Stimulated activated effector memory CD8-positive, alpha-beta T cell treated with anti-CD3 and anti-CD28 coated beads, Interleukin-12 subunit alpha, Interleukin-12 subunit beta, amount 100 ng/mL, for 72 hours (primary cell): ENCODE measurements around the gene RNF111.
A peak's percentile ranks its signal among the peaks of the same experiment; 100 is the strongest.

ENCODE experiments used
- ATAC-seq: fragments of 150-1000 bp; cut with Tn5 transposase; 2 replicates; pipeline ENCODE4 v1.10.0; 2021
- DNase-seq, 2 donors: peaks; one replicate each; pipeline ENCODE4 v3.0.0; 2021 to 2022; ENCODE audit warnings: low spot score in 2 of 2
- H3K27ac Mint-ChIP-seq: one replicate; pipeline ENCODE4 v1.8.0; 2022; ENCODE audit warnings: mild to moderate bottlenecking, mixed read lengths
- H3K36me3 Mint-ChIP-seq: one replicate; pipeline ENCODE4 v1.8.0; 2022; ENCODE audit warnings: mild to moderate bottlenecking, mixed read lengths
- H3K4me1 Mint-ChIP-seq: one replicate; pipeline ENCODE4 v1.8.0; 2022; ENCODE audit warnings: mixed read lengths
- H3K4me3 Mint-ChIP-seq: one replicate; pipeline ENCODE4 v1.8.0; 2022; ENCODE audit warnings: mild to moderate bottlenecking, mixed read lengths
- H3K9me3 Mint-ChIP-seq: one replicate; pipeline ENCODE4 v1.8.0; 2022; ENCODE audit warnings: mixed read lengths

Gene RNF111

DNA sequence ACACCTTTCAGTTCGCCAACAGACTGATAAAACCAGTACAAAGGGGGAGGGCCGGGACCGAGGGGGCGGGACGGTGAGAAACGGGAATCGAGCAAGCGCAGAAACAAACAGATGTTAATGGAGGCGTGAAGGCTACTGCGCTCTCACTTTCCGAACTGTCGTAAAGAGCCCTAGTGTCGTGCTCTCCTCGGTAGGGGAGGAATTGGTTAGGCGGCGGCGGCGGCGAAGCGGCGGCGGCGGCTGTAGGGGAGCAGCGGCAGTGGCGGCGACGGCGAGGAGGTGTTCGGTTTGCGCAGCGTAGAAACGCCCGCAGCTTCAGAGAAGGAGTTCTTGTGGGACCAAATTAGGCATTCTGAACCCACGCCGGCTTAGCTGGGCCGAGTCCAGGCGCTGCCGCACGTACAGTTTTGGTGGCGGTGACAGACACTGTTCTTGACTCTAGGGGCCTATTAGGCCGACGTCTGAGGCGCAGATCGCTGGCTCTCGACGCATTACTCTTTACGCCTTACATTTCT lies at the start of gene RNF111:
TSS of gene RNF111 (plus strand) at position 173 of the 515 bp plus-strand sequence. CDS start 43,160 bp downstream, outside the sequence.
- Mint-ChIP-seq H3K4me1 (peaks cover 35% of the 10 kb centered on the region), H3K9me3 (no peaks in the 10 kb centered on the region), H3K4me3 (peak within 1 kb of the TSS; percentile 93), H3K36me3 (peaks cover 32% of the 10 kb centered on the region), H3K27ac (peak within 1 kb of the TSS; percentile 93)
- DNase-seq (peak; percentile 67 to 90), ATAC-seq (peak; percentile 94)

DNA sequence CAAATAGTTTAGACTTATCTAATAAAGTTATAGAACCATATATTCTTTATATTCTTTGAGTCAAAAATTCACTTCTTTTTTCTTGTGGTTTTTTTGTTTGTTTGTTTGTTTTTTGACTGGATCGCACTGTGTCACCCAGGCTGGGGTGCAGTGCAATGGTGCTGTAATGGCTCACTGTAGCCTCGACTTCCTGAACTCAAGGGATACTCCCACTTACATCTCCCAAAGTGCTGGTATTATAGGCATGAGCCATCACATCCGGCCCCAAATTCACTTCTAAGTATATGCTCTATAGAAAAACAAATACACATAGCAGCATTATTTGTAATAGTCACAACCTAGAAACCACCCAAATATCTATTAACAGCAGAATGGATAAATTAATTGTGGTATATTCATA lies 40.3 kb upstream of the RNF111 start:
- Mint-ChIP-seq H3K27ac (no peak overlapping the region), H3K36me3 (no peaks in the 10 kb centered on the region), H3K4me1 (no peaks in the 10 kb centered on the region), H3K4me3 (no peak overlapping the region), H3K9me3 (no peaks in the 10 kb centered on the region)
- ATAC-seq, result no peak
- no peak for DNase-seq

- Mint-ChIP-seq H3K27ac (no peak overlapping the region), H3K4me1 (no peaks in the 10 kb centered on the region), H3K9me3 (no peaks in the 10 kb centered on the region), H3K36me3 (no peaks in the 10 kb centered on the region), H3K4me3 (no peak overlapping the region)
- ATAC-seq (no peak), DNase-seq (no peak)
Observed at GRCh38 chr15:58951388-58952007, 36.0 kb upstream of the RNF111 start.

GRCh38 chr15:58952751-58953150 lies 34.7 kb upstream of the RNF111 start:
- Mint-ChIP-seq H3K4me1 (peaks cover 5% of the 10 kb centered on the region), H3K9me3 (no peaks in the 10 kb centered on the region), H3K4me3 (no peak overlapping the region), H3K36me3 (no peaks in the 10 kb centered on the region), H3K27ac (peak overlapping the region; percentile 11)
- ATAC-seq, result no peak
- DNase-seq, result no peak

DNA sequence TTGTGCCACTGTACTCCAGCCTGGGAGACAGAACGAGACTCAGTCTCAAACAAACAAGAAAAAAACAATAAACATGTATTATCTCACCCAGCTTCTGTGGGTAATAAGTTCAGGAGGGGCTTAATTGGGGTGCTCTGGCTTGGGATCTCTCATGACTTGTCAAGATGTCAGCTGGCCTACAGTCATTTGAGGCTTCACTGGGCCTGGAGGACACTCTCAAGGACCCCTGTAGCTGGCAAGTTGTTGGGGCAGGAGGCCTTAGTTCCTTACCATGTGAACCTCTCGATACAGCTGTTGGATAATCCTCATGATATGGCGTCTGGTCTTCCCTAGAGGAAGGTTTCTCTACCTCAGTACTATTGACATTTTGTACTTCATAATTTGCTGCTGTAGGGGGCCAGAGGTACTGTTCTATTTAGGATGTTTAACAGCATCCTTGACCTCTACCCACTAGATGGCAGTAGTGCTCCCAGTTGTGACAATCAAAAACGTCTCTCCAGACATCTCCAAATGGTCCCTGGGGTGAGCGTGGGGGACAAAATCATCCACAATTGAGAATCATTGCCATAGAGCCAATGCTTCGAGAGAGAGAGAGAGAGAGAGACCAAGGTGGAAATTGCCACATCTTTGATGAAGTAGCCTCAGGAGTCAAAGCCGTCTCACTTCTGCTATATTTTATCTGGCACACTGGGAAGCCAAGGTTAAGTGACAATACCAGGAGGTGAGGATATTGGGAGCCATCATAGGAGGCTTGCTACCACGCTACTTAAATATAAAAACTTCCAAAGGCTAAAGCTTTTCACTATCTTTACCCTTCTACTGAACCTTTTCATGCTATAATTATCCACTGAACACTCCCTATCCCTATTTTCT lies 30.1 kb upstream of the RNF111 start:
- Mint-ChIP-seq H3K4me1 (peaks cover 5% of the 10 kb centered on the region), H3K4me3 (no peak overlapping the region), H3K27ac (no peak overlapping the region), H3K36me3 (no peaks in the 10 kb centered on the region), H3K9me3 (no peaks in the 10 kb centered on the region)
- DNase-seq, result peak; percentile 38 to 78
- ATAC-seq, result peak; percentile 88

DNA sequence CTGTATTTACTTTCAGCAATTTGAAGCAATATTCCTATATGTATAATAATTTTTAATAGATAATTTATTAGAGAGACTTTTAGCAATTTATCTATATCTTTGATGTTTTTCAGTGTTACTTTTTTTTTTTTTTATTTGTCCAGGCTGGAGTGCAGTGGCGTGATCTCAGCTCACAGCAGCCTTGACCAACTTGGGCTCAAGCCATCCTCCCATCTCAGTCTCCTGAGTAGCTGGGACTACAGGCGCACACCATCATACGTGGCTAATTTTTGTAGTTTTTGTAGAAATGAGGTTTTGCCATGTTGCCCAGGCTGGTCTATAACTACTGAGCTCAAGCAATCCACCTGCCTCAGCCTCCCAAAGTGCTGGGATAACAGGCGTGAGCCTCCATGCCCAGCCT lies 28.7 kb upstream of the RNF111 start:
- H3K4me1 Mint-ChIP-seq, result peaks cover 5% of the 10 kb centered on the region
- DNase-seq, result no peak
- no peak overlapping the region for H3K4me3 Mint-ChIP-seq
- H3K27ac Mint-ChIP-seq, result no peak overlapping the region
- no peaks in the 10 kb centered on the region for H3K36me3 Mint-ChIP-seq
- no peak for ATAC-seq
- no peaks in the 10 kb centered on the region for H3K9me3 Mint-ChIP-seq

DNA sequence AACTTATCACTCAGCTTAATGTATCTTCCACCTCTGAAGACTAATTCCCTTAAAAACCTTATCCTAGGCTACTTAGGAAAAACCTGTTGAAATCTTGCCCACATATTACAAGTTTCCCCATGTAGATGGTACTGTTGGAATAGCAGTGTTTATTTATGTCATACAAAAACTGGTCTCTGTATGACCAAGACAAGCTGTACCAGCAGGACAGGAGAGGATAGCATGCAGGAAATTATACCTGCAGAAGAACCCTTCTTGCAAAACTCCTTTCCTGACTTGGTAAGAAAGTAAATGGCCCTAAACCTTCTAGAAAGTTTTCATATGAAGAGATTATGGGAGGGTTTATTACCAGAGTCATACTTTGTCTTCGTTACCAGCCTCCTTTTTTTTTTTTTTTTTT lies 25.3 kb upstream of the RNF111 start:
- ATAC-seq (no peak), DNase-seq (no peak)
- Mint-ChIP-seq H3K4me1 (peaks cover 13% of the 10 kb centered on the region), H3K4me3 (no peak overlapping the region), H3K9me3 (no peaks in the 10 kb centered on the region), H3K27ac (no peak overlapping the region), H3K36me3 (no peaks in the 10 kb centered on the region)

GRCh38 chr15:58962662-58963565 lies 24.5 kb upstream of the RNF111 start:
- no peak for DNase-seq
- H3K9me3 Mint-ChIP-seq, result no peaks in the 10 kb centered on the region
- no peak overlapping the region for H3K27ac Mint-ChIP-seq
- H3K36me3 Mint-ChIP-seq, result no peaks in the 10 kb centered on the region
- no peak for ATAC-seq
- H3K4me3 Mint-ChIP-seq, result no peak overlapping the region
- H3K4me1 Mint-ChIP-seq, result peaks cover 8% of the 10 kb centered on the region

- Mint-ChIP-seq H3K27ac (no peak overlapping the region), H3K9me3 (no peaks in the 10 kb centered on the region), H3K4me3 (no peak overlapping the region), H3K4me1 (peaks cover 8% of the 10 kb centered on the region), H3K36me3 (no peaks in the 10 kb centered on the region)
- ATAC-seq (peak; percentile 81), DNase-seq (no peak)
Observed at GRCh38 chr15:58966698-58967097, 20.8 kb upstream of the RNF111 start.

DNA sequence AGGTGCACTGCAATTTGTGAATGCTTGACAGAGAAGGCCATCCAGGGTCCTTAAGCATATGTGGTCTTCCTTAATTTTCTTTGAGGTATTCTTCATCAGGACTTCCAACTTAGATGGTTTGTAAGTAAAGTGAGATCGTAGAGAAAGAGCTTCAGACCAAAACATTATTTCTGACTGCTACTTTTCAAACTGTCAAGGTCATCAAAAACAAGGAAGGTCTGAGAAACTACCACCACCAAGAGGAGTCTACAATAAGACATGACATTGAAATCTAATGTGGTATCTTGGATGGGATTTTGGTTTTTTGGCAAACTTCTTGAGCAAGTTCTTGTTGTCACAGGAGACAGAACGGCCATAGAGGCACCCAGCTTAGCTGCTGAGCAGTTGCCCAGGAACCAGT lies 20.0 kb upstream of the RNF111 start:
- Mint-ChIP-seq H3K9me3 (no peaks in the 10 kb centered on the region), H3K36me3 (no peaks in the 10 kb centered on the region)
- no peak for DNase-seq

DNA sequence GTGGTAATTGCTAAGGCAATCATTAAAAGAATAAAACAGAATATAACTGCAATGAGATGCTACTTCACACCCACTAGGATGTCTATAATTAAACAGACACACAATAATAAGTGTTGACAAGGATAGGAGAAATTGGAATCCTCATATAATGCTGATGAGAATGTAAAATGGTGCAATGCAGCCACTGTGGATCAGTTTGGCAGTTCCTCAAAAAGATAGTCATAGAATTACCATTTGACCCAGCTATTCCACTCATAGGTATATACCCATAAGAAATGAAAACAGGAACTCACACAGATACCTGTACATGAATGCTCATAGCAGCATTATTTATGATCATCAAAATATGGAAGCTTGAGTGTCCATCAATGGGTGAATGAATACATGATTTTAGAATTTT lies 9.6 kb upstream of the RNF111 start:
- Mint-ChIP-seq H3K27ac (no peak overlapping the region), H3K4me1 (peaks cover 39% of the 10 kb centered on the region), H3K4me3 (no peak overlapping the region), H3K9me3 (no peaks in the 10 kb centered on the region), H3K36me3 (peaks cover 8% of the 10 kb centered on the region)
- ATAC-seq, result no peak
- no peak for DNase-seq

More for the DNA sequence above, 20.0 kb upstream of the RNF111 start:
- no peak overlapping the region for H3K4me3 Mint-ChIP-seq
- H3K4me1 Mint-ChIP-seq, result peaks cover 8% of the 10 kb centered on the region
- H3K27ac Mint-ChIP-seq, result no peak overlapping the region
- no peak for ATAC-seq

DNA sequence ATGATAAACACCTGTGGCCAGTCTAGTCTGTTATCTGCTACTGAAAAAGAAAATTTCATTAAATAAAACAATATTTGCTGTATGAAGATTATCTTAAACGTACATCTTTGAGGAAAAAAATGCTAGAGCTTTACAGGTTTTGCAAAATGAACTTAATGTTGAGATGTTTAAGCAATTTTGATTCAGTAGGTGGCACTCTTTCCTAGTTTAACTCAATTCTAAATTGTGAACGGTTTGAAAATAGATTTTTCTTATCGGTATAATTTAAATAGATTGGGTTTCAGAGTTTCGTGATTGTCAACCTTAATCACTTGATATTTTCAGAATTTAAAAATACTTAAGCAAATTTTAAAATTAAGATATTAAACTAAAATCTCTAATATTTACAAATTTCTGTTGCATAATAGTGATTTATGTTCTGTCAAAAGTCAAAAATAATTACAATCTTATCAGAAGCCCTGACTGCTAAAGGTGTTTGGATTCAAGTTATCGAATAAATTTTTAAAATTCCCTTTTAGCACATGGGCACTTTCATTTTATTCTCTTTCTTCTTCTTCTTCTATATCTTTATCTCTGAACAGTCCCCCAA lies 7.0 kb upstream of the RNF111 start:
- no peak overlapping the region for H3K27ac Mint-ChIP-seq
- peaks cover 38% of the 10 kb centered on the region for H3K4me1 Mint-ChIP-seq
- DNase-seq (no peak), ATAC-seq (no peak)
- H3K9me3 Mint-ChIP-seq, result no peaks in the 10 kb centered on the region
- H3K36me3 Mint-ChIP-seq, result peaks cover 8% of the 10 kb centered on the region
- H3K4me3 Mint-ChIP-seq, result peak overlapping the region; percentile 27

DNA sequence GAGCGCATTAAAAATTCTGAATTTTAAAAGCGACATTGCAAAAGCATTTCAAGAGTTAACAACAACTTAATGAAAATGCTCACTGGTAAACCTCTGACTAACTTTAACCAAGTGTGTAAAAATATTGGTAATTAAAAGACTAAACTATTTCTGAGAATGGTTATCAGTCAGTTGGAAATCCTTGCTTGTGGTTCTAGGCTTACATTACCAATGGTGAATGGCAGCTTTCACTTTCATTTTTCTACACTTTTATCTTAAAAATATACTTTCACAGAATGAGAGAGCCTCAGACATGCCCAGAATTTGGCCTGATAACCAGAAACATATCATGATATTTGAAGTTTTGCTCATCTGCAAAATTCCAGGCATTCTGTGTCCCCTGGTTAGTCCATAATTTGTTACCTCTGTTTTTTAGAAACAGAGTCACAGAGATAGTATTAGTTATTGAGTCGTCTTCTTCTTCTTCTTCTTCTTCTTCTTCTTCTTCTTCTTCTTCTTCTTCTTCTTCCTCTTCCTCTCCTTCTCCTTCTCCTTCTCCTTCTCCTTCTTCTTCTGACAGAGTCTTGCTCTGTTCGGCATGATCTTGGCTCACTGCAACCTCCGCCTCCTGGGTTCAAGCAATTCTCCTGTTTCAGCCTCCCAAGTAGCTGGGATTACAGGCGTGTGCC lies 5.5 kb upstream of the RNF111 start:
- Mint-ChIP-seq H3K27ac (peak overlapping the region; percentile 17), H3K36me3 (peaks cover 8% of the 10 kb centered on the region), H3K4me3 (peak overlapping the region; percentile 10), H3K9me3 (no peaks in the 10 kb centered on the region), H3K4me1 (peaks cover 28% of the 10 kb centered on the region)
- DNase-seq (no peak), ATAC-seq (peak; percentile 51)

GRCh38 chr15:58983261-58983660 lies 4.2 kb upstream of the RNF111 start:
- H3K4me3 Mint-ChIP-seq, result no peak overlapping the region
- ATAC-seq, result no peak
- no peaks in the 10 kb centered on the region for H3K9me3 Mint-ChIP-seq
- H3K36me3 Mint-ChIP-seq, result peaks cover 11% of the 10 kb centered on the region
- H3K4me1 Mint-ChIP-seq, result peaks cover 30% of the 10 kb centered on the region
- no peak overlapping the region for H3K27ac Mint-ChIP-seq
- no peak for DNase-seq
